Stimulated activated CD4-positive, alpha-beta T cell treated with anti-CD3 and anti-CD28 coated beads, Interleukin-1b, Interleukin-23, amount 100 ng/mL, for 1 hour (primary cell): ENCODE data around the gene CDC42BPA.
"Not testable (repeated sequence)": the region's sequence is repeated elsewhere in the genome, so short reads cannot be mapped to it uniquely, and the experiment has no call there.

ENCODE experiments used
- DNase-seq, 2 donors: peaks; one replicate each; pipeline ENCODE4 v3.0.0-alpha.2; 2020; ENCODE audit warnings: low read depth in 2 of 2

CDC42BPA gene

DNA sequence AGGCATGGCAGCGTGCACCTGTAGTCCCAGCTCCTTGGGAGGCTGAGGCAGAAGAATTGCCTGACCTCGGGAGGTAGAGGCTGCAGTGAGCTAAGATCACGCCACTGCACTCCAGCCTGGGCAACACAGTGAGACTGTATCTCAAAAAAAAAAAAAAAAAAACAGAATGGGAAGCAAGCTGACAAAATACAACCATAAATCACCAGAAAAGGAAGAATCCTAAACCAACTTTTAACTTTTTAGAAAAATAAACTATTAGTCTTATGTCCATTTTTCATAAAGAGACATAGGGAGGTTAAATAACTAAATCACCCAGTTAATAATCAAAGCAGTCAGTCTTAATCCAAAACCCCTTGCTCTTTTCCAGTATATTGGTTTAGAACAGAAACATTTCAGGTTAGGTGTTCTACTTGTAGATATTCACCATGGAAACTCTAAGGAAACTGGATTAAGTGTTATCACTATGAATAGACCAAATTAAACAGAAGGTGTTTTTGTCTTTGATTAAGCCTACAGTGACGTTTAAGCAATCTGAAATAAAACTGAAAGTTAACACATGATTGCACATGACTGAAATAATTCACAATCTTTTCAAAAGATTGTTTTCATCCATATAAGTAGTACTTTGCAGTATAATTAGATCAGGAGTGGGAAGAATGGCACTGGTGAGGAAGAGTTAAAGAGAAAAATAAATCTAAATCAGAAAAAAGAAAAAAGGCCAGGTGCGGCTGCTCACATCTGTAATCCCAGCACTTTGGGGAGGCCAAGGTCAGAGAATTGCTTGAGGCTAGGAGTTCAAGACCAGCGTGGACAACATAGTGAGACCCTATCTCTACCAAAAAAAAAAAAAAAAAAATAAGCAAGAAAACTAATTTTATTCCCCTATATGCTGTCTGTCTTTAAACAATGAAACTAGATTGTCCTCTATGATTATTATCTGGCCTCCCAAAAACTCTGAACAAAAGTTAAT lies 9.6 kb downstream of the CDC42BPA start:
- DNase-seq, result no peak

DNA sequence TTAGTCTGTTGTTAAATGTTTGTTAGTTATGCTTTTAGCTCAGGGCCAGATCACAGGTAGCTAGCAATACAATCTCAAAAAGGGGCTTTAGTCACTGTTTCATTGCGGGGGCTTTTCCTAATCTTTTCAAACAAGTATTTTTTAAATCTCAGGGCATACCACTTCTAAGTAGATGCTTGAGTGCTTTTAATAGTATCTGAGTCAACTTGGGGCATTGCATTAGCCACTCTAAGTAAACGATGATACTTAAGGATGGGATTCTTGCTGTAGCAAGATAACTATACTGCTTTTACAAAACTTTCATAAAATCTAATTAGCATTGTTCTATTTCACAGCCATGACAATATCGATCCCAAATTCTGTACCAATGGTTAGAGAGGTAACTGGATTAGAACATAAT lies 11.6 kb downstream of the CDC42BPA start:
- no peak for DNase-seq

DNA sequence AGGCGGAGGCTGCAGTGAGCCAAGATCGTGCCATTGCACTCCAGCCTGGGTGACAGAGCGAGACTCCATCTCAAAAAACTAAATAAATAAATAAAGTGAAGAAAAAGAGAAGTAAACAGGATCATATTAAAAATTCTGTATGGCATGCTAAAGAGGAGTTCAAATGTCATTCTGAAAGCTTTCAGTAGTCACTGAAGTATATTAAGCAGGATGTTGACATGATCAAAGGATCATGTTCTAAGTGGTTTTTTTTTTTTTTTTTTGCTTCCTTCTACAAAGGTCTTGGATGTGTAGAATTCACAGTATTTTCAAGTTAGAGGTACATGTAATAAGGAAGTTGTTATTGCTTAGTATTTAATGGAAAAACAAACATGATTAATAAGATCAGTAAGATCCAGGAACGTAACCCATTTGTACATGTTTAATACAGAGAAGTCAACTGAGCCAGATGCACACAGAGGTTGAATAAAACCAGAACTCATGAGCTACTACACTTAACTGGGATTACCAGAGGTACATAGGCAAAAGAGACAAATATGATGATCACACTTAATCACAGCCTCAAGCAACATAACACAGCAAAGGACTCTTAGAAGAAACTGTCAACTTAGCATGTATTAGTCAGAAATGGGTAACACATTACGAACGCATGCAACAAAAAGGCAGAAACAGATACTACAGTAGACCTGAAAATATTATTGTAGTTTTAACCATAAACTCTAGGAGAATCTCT lies 12.2 kb downstream of the CDC42BPA start:
- no peak for DNase-seq

DNA sequence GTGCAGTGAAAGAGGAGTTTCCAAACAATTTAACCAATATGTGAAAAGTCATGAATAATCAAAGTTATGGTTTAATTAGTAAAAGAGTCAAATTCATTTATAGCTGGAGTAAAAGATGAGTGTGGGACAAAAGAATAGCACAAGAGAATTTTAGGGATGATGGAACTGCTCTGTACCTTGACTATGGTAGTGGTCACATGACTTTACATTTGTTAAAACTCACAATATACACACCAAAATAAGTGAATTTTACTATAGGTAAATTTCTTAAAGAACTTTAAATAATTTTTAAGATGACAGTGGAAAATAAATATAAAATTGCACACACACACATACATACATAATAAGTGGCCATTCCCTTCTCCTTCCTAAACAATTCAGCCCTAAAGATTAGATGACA lies 13.6 kb downstream of the CDC42BPA start:
- no peak for DNase-seq

DNA sequence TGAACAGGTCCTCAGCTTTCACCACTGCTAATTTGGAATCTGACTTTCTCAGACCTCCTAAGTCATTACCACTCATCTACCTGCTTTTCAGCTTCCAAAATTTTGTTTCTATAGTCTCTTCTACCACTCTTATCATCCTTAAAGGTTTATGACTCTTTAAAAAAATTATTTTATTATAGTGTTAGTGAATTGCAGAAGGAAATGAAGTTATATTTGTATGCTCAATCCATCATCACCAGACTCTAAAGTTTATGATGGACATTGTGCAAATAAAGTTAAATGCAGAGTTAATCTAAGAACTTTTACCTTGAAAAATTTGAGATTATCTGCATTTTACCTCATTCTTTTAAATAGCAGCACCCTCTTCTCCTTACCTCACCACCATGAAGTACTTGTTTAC lies 14.6 kb downstream of the CDC42BPA start:
- DNase-seq, result no peak

DNA sequence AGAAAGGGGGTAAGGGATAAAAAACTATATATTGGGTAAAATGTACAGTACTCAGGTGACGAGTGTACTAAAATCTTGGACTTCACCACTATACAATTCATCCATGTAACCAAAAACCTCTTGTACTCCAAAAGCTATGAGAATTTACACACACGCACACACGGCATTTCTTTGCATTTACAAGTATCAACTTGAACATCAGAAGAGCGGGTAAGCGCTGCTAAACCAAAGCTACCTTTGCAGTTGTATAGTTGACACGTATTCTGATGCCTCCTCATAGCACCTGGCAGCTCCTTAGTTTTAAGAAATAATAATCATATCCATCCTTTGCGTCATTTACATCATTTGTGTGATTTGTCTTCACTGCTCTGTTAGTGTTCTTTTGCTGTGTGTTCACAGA lies 17.6 kb downstream of the CDC42BPA start:
- DNase-seq, result no peak

DNA sequence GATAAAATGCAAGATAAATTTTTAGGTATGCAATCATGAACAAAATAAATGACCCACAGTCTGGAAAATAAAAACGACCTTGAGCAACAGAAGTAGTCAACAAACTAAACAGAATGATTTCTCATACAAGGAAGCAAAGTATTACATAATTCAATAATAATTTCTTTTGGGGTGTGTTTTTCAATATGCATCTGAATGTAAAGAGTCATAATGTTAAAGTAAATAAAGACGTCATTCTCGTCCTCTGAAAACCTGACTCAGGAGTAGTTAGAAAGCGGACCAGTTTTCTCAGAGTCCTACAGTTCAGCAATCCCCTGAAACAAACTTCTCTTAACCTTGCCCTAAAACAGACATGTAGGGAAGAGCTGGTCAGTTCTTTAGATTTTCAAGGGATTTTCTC lies 18.6 kb downstream of the CDC42BPA start:
- no peak for DNase-seq

DNA sequence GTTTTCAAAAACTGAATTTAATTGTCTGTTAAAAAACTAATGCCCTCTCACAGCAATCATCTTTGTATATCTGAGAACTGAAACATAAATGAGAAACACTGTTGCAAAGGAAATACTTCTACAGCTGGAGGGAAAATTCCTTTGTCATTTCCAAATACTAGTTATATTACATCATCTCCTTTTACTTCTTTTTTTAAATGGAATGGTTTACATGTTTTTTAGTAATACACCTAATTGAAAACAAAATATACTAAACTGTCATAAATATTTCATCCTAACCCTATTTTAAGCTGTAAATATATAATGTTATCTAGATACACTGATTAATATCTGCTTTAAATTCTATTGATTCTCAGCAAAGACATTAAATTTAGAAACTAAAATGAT lies 19.1 kb downstream of the CDC42BPA start:
- DNase-seq, result no peak

DNA sequence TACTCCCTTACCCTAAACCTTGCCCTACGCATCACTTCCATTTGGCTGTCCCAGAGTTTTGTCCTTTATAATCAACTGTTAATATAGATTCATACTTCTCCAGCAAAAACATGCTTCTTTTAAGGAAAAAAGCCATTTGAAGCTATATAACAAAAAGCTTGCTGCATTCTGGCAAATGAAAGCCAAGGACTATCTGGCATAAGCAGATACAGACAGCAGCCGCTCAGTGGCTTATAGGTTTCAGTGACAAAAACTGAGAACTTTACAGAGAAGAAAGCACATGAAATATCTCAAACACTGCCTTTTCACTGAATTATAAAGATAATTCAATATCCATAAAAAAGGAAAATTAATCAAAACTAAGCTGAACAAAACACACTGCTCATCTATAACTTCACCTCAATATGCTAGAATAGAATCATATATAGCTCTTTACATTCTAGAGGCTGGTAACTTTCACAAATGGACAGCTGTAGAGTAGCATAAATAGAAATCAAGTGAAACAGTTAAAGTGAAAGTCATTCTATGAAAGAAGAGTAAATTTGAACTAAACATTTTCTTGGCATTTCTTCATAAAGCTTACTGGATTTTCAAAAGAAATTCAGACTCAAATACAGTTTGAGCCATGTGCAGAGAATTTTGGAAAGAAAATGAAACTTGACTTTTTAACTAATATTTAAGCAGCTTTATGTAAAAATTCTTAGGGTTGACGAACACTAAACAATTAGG lies 19.6 kb downstream of the CDC42BPA start:
- DNase-seq, result no peak

DNA sequence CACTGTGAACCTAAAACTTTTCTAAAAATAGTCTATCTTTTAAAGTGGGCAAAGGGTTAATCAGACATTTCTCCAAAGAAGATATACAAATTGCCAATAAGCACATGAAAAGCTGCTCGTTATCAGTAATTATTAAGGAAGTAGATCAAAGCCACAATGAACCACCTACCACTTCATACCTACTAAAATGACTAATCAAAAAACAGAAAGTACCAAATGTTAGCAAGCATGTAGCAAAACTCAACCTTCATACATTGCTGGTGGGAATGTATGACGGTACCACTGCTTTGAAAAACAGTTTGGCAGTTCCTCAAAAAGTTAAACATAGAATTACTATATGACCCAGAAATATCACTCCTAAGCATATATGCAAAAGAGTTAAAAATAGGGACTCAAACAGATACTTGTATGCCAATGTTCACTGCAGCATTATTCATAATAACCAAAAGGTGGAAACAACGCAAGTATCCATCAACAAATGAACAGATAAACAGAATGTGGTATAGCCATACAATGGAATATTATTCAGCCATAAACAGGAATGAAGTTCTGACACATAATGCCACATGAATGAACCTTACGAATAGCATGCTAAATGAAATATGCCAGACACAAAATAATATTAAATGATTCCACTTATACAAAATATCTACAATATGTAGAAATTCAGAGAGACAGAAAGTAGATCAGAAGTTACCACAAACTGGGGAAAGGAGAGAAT lies 21.1 kb downstream of the CDC42BPA start:
- DNase-seq, result no peak

DNA sequence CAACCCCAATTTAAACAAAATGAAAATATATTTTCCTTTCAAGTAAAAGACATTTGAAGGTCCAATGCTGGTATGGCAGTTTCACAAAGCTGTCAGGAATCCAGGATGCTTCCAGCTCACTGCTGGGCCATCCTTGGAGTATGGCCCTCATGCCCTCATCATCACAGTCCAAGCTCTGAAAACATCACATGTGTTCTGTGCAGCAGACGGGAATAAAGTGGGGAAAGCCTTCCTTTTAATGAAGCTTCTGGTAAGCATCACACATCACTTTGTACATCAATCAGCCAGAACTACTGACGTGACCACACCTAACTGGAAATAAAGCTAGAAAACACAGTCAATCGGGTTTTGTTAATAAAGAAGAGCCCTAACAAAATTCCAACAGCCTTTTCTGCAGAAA lies 22.7 kb downstream of the CDC42BPA start:
- DNase-seq, result no peak

DNA sequence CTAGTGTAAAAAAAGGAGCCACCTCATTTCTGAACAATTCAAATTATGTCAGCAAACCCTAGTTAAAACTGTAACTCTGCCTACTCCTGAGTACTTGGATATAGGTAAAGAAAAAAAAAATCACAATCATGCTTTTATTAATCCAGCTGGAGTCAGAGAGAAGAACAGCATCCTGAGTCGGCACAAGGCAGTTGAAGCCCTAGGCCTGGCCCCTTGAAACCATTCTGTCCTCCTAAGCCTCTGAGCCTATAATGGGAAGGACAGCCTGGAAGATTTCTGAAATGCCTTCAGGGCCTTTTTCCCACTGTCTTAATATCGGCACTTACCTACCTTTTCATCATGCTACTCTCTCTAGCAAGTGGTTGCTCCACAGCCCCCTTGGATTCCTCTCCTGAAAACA lies 32.5 kb downstream of the CDC42BPA start:
- DNase-seq, result no peak

DNA sequence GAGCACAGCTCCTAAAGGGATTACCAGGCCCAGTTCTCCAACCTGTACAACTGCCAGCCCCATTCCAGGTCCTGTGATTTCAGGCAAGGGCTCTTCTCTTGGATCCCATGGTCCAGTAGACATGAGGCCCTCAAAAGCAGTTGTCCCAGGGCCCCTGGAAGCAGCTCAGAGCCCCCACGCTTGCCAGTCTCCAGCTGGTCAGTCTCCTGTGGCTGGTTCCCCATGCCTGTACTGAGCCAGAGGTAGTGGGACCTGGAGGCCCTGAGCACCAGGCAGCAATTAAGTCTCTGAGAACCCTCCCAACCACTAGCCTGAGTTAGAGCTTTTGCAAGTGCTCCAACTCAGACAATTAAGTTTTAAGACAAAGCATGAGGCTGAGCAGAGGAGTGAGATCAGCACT lies 36.9 kb downstream of the CDC42BPA start:
- no peak for DNase-seq

DNA sequence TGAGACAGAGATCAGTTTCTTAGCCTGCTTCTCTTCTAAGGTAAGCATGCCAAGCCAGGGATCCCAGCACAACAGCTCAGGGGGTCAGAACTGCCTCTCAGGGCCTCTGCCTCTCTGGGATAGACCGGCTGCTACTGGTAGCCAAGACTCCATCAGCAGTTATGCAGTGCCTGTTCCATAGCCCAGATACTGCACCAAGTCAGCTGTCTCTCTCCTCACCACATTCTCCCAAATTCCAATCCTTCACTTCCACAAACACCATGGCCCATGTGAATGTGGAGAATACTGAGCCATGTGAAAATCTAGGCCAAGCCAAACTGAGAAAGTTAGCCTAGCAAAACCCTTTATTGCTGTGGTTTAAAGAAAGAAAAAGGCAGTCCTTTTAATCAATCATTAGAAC lies 37.5 kb downstream of the CDC42BPA start:
- DNase-seq, result no peak

DNA sequence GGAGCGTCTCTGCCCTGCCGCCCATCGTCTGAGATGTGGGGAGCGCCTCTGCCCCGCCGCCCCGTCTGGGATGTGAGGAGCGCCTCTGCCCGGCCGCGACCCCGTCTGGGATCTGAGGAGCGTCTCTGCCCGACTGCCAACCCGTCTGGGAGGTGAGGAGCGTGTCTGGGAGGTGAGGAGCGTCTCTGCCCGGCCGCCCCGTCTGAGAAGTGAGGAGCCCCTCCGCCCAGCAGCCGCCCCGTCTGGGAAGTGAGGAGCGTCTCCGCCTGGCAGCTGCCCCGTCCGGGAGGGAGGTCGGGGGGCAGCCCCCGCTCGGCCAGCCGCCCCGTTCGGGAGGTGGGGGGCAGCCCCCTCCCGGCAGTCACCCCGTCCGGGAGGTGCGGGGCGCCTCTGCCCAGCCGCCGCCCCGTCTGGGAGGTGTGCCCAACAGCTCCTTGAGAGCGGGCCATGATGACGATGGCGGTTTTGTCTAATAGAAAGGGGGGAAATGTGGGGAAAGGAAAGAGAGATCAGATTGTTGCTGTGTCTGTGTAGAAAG lies 42.1 kb downstream of the CDC42BPA start:
- not testable (repeated sequence) for DNase-seq

DNA sequence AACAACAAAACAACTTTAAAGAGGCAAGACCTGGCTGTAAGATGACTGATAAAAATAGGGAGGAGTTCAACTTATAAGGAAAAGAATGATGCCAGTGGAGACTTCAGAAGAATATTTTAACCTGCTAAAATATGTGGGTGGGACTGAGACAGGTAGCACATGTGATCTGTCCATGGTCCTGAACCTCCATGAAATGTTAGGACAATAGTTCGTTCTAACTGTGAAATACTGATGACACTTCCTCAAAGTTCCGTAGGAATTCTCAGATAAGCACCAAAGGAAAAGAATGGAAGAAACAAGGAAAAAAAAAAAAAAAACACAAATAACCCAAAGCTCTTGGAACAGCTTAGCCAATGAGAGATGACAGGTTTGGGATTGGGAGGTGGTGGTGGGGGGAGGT lies 44.7 kb downstream of the CDC42BPA start:
- DNase-seq, result no peak

DNA sequence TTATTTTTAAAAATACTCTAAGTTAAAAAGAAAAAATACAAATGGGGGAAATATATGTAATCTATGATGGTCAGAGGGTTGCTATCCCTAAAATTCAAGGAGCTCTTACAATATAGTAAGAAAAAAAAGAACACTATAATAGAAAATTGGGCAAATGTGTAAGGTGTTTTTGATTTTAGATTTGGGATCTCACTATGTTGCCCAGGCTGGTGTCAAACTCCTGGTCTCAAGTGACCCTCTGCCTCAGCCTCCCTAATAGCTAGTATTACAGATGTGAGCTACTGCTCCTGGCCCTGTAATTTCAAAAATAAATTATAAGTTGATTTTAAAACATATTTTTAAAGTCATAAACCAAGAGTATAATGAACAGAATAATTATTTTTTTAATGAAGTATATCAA lies 45.9 kb downstream of the CDC42BPA start:
- no peak for DNase-seq

DNA sequence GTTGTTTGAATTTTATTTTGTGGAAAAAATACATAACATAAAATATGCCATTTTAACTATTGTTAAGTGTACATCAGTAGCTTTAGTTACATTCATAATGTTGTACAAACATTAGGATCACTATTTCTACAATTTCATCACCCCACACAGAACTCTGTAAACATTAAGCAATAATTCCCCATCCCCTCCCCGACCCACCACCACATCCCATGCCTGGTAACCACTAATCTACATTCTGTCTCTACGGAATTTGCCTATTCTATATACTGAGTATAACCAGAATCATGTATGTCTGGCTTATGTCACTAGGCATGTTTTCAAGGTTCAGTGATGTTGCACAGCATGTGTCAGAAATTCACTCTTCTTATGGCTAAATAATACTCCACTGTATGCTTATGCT lies 47.7 kb downstream of the CDC42BPA start:
- no peak for DNase-seq

DNA sequence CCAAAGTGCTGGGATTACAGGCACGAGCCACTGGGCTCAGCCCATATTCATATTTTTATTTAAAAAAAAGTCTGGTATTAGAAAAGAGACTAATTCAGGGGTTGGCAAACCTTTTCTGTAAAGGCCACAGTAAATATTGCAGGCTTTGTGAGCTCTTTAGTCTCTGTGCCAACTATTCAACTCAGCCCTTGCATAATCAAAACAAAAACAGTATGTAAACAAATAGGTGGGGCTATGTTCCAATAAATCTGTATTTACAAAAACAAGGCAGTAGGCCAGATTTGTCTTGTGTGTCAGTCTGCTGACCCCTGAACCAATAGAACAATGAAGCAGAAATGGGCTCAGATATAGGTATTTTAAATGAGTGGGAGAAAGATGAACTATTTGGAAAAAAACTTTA lies 49.3 kb downstream of the CDC42BPA start:
- no peak for DNase-seq

DNA sequence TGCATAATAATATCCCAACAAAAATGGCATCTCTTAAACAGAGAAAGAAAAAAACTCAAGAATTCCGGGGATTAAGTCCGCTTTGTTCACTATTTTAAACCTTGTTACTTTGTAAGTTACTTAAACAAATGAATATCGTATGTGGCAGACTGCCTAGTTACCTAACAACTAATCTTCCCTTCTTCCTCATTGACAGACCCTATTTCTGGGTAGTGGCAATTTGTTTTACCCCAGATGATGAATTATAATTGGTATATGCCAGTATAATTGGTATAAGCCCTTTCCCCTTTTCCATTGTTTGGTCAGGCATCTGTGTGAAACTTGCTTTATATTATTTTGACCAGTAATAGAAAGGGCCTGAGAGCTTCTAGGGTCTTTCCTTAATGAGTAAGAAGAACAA lies 52.4 kb downstream of the CDC42BPA start:
- DNase-seq, result no peak

DNA sequence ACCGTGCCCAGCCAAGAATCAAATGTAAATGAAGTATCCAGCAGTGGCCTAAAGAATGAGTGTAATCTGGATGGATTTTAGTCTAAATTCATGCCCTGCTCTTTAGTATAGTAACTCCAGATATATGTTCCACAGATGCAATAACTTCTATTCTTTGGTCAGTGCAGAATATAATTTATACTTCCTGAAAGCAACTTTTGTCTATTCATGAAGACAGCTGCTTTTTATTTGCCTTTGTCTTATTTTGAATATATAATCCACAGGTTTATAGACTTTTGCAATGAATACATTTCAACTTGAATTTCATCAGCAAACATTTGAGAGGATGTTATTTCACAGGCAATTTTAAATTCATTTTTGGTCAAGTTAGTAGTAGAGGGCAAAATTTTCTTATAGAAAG lies 54.4 kb downstream of the CDC42BPA start:
- DNase-seq, result no peak

DNA sequence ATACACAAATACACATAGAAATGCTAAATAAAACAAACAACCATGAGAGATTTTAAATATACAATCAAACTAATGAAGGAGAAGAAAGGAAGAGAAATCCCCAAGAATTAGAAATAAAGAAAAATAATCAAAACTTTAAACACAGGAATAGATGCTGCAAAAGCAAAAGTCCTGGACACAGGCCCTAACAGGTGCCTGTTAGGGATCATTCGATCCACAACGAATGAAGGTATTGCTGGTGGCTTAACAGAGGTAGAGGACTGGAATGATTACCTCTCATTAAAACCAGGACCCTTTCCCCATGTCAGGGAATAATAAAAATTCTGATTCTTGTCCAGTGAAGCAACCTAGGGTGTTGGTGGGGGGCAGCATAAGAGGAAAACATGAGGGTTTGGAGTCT lies 56.8 kb downstream of the CDC42BPA start:
- no peak for DNase-seq
